AML-193 (cell line): ENCODE data around the gene SHC3.

ENCODE experiments used
- DNase-seq, 2 experiments: peaks; one replicate each; lab custom pipeline; 2025; lab: John Stamatoyannopoulos, UW

SHC3 gene

GRCh38 chr9:89000973-89001916 lies 177.4 kb downstream of the SHC3 start:
- DNase-seq, result peak; percentile 64 to 70

- no peak for DNase-seq
Measured at GRCh38 chr9:89000371-89000781, 178.2 kb downstream of the SHC3 start.

- DNase-seq, result no peak
Measured at GRCh38 chr9:88998911-88999310, 179.7 kb downstream of the SHC3 start.

- peak; percentile 34 to 39 for DNase-seq
Measured at GRCh38 chr9:88998503-88998902, 180.1 kb downstream of the SHC3 start.

GRCh38 chr9:88997646-88998045 lies 181.0 kb downstream of the SHC3 start:
- no peak for DNase-seq

- DNase-seq, result no peak
Measured at GRCh38 chr9:88996921-88997235, 181.7 kb downstream of the SHC3 start.

GRCh38 chr9:88996046-88996920 lies 182.3 kb downstream of the SHC3 start:
- no peak for DNase-seq

GRCh38 chr9:88995627-88996026 lies 183.0 kb downstream of the SHC3 start:
- no peak for DNase-seq

- DNase-seq, result no peak
Measured at GRCh38 chr9:88995200-88995577, 183.4 kb downstream of the SHC3 start.

GRCh38 chr9:88994469-88995199 lies 184.0 kb downstream of the SHC3 start:
- no peak for DNase-seq

- no peak for DNase-seq
Measured at GRCh38 chr9:88993871-88994460, 184.7 kb downstream of the SHC3 start.

GRCh38 chr9:88993327-88993726 lies 185.3 kb downstream of the SHC3 start:
- DNase-seq, result no peak

- no peak for DNase-seq
Measured at GRCh38 chr9:88992556-88992955, 186.1 kb downstream of the SHC3 start.

- no peak for DNase-seq
Measured at GRCh38 chr9:88991066-88992034, 187.3 kb downstream of the SHC3 start, which contains the start of gene S1PR3. Gene S1PR3, plus strand, starts transcription at chr9:88991468. Its CDS starts 9,733 bp downstream, at chr9:89001201.

GRCh38 chr9:88990729-88991065 lies 187.9 kb downstream of the SHC3 start:
- DNase-seq, result no peak

GRCh38 chr9:88990041-88990728 lies 188.4 kb downstream of the SHC3 start:
- DNase-seq, result no peak

- DNase-seq, result peak; percentile 83 to 91
Measured at GRCh38 chr9:88988796-88989641, 189.6 kb downstream of the SHC3 start.

- DNase-seq, result no peak
Measured at GRCh38 chr9:88987661-88988060, 191.0 kb downstream of the SHC3 start.

GRCh38 chr9:88986776-88987175 lies 191.8 kb downstream of the SHC3 start:
- DNase-seq, result no peak
